GM21381 (cell line): ENCODE results near the gene ACTA2.
A peak's percentile ranks its signal among the peaks of the same experiment; 100 is the strongest.
"Not testable (repeated sequence)": the region's sequence is repeated elsewhere in the genome, so short reads cannot be mapped to it uniquely, and the experiment has no call there.

Experiments used
- ATAC-seq: cut with Tn5 transposase; IDR thresholded peaks from one replicate; pipeline ENCODE4 v1.9.1; 2021; ENCODE audit warnings: mild to moderate bottlenecking, moderate library complexity; ENCODE audit not compliant: unreplicated experiment

Gene ACTA2

GRCh38 chr10:88953662-88954061, 1.1 kb upstream of the ACTA2 start:
- no peak for ATAC-seq

GRCh38 chr10:88949912-88950837, 2.4 kb downstream of the ACTA2 start:
- ATAC-seq: no peak

- ATAC-seq: no peak
Observed at GRCh38 chr10:88949051-88949450, 3.5 kb downstream of the ACTA2 start.

GRCh38 chr10:88946965-88947590, 5.5 kb downstream of the ACTA2 start:
- ATAC-seq: no peak

- no peak for ATAC-seq
Observed at GRCh38 chr10:88946200-88946599, 6.4 kb downstream of the ACTA2 start.

- ATAC-seq: no peak
Observed at GRCh38 chr10:88944813-88945212, 7.8 kb downstream of the ACTA2 start.

- no peak for ATAC-seq
Observed at GRCh38 chr10:88943778-88944177, 8.8 kb downstream of the ACTA2 start.

- ATAC-seq: no peak
Observed at GRCh38 chr10:88941026-88941425, 11.5 kb downstream of the ACTA2 start.

- no peak for ATAC-seq
Observed at GRCh38 chr10:88938938-88939337, 13.6 kb downstream of the ACTA2 start.

GRCh38 chr10:88938039-88938438, 14.5 kb downstream of the ACTA2 start:
- ATAC-seq: no peak

GRCh38 chr10:88936656-88937055, 15.9 kb downstream of the ACTA2 start:
- no peak for ATAC-seq

- ATAC-seq: peak; percentile 40
Observed at GRCh38 chr10:88934900-88935672, 17.5 kb downstream of the ACTA2 start.

- ATAC-seq: no peak
Observed at GRCh38 chr10:88933564-88933963, 19.0 kb downstream of the ACTA2 start.

GRCh38 chr10:88932539-88933256, 19.9 kb downstream of the ACTA2 start:
- ATAC-seq: peak; percentile 69

- ATAC-seq: not testable (repeated sequence)
Observed at GRCh38 chr10:88932029-88932428, 20.5 kb downstream of the ACTA2 start.

GRCh38 chr10:88931548-88931947, 21.0 kb downstream of the ACTA2 start:
- no peak for ATAC-seq

- no peak for ATAC-seq
Observed at GRCh38 chr10:88928254-88928653, 24.3 kb downstream of the ACTA2 start.

GRCh38 chr10:88927416-88927690, 25.2 kb downstream of the ACTA2 start:
- no peak for ATAC-seq

- ATAC-seq: no peak
Observed at GRCh38 chr10:88926566-88927415, 25.8 kb downstream of the ACTA2 start.

GRCh38 chr10:88923520-88923919, 29.1 kb downstream of the ACTA2 start:
- ATAC-seq: no peak
